ENCODE results near the gene LRRC25. TPM values are rescaled to one million over a fixed set of nuclear protein-coding genes. Genes with fewer than 3 reads are reported as not detected.

Gene LRRC25
- total RNA-seq, 1 donor from 2014 or later = not detected

- DNase-seq (ENCODE audit: low read depth in 2 of 2) = no peak
These were observed 38.6 kb upstream of the LRRC25 start for GRCh38 chr19:18435842-18436670.

- DNase-seq (ENCODE audit: low read depth in 2 of 2) = no peak
These were observed 37.9 kb upstream of the LRRC25 start for GRCh38 chr19:18435178-18435841.

- no peak for DNase-seq (ENCODE audit: low read depth in 2 of 2)
These were observed 37.2 kb upstream of the LRRC25 start for GRCh38 chr19:18434411-18435175.

GRCh38 chr19:18433735-18434398 lies 36.4 kb upstream of the LRRC25 start:
- DNase-seq (ENCODE audit: low read depth in 2 of 2) = no peak

GRCh38 chr19:18433015-18433691 lies 35.7 kb upstream of the LRRC25 start:
- peak in 1 of 2 donors; percentile 62 for DNase-seq (ENCODE audit: low read depth in 2 of 2)

- DNase-seq (ENCODE audit: low read depth in 2 of 2) = no peak
These were observed 35.0 kb upstream of the LRRC25 start for GRCh38 chr19:18432275-18433014.

- no peak for DNase-seq (ENCODE audit: low read depth in 2 of 2)
These were observed 34.2 kb upstream of the LRRC25 start for GRCh38 chr19:18431351-18432197.

- no peak for DNase-seq (ENCODE audit: low read depth in 2 of 2)
These were observed 33.2 kb upstream of the LRRC25 start for GRCh38 chr19:18430417-18431144.

GRCh38 chr19:18429717-18430416 lies 32.4 kb upstream of the LRRC25 start:
- DNase-seq (ENCODE audit: low read depth in 2 of 2) = no peak

GRCh38 chr19:18428787-18429674 lies 31.6 kb upstream of the LRRC25 start:
- DNase-seq (ENCODE audit: low read depth in 2 of 2) = peak; percentile 57 to 77

- no peak for DNase-seq (ENCODE audit: low read depth in 2 of 2)
These were observed 30.9 kb upstream of the LRRC25 start for GRCh38 chr19:18428173-18428786.

- no peak for DNase-seq (ENCODE audit: low read depth in 2 of 2)
These were observed 30.3 kb upstream of the LRRC25 start for GRCh38 chr19:18427743-18428113.

- no peak for DNase-seq (ENCODE audit: low read depth in 2 of 2)
These were observed 29.8 kb upstream of the LRRC25 start for GRCh38 chr19:18427080-18427742.

GRCh38 chr19:18426416-18426767 lies 29.0 kb upstream of the LRRC25 start:
- no peak for DNase-seq (ENCODE audit: low read depth in 2 of 2)

- DNase-seq (ENCODE audit: low read depth in 2 of 2) = no peak
These were observed 28.3 kb upstream of the LRRC25 start for GRCh38 chr19:18425515-18426415.

Data from dermis microvascular lymphatic vessel endothelial cell (primary cell).